HL-60/S4 (cell line): Measurements from ENCODE around the gene CR1.
"Not testable (repeated sequence)": the region's sequence is repeated elsewhere in the genome, so short reads cannot be mapped to it uniquely, and the experiment has no call there.

Experiments
- in situ Hi-C: fragments of 300-500 bp; cut with MboI; formaldehyde crosslinking; loops from 2 replicates; pipeline ENCODE4 v1.14.3; 2022; ENCODE audit warnings: low sequenced_read_pairs

The CR1 gene

DNA sequence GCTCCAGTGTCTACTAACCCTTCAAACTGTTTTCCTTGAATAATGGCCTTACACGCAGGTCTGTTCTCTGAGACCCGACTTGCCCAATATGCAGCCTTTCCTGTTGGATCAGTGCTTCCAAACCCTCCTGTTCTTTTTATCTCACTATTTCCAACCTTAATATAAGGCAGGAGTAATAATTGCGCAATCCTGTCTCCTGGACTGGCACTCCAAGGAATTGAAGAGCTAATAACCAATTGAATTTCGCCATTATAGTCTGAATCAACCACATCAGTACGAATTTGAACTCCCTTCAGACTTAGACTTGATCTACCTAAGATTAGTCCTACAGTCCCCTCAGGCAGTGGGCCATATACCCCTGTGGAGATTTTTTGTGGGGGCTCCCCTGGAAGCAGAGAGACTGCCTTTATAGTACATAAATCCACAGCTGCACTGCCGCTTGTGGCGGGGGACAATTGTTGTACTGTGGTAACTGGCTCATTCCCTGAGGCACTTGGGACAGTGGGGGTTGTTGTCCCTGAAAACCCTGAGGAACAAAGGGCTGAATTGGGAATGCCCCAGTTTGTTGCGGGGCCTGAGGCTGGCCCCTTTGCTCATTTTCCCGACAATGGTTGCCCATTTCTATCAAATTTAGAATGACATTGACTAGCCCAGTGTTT, 142.7 kb downstream of the CR1 start:
- in situ Hi-C loops: not testable (repeated sequence)

DNA sequence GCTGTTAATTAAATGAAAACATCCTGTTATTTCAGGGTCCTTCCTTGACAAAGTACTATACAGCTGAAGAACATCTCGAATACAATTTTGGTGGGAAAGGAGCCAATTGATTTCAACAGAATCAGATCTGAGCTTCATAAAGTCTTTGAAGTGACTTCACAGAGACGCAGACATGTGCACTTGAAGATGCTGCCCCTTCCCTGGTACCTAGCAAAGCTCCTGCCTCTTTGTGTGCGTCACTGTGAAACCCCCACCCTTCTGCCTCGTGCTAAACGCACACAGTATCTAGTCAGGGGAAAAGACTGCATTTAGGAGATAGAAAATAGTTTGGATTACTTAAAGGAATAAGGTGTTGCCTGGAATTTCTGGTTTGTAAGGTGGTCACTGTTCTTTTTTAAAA, 143.4 kb downstream of the CR1 start:
- in situ Hi-C loops: not testable (repeated sequence)

DNA sequence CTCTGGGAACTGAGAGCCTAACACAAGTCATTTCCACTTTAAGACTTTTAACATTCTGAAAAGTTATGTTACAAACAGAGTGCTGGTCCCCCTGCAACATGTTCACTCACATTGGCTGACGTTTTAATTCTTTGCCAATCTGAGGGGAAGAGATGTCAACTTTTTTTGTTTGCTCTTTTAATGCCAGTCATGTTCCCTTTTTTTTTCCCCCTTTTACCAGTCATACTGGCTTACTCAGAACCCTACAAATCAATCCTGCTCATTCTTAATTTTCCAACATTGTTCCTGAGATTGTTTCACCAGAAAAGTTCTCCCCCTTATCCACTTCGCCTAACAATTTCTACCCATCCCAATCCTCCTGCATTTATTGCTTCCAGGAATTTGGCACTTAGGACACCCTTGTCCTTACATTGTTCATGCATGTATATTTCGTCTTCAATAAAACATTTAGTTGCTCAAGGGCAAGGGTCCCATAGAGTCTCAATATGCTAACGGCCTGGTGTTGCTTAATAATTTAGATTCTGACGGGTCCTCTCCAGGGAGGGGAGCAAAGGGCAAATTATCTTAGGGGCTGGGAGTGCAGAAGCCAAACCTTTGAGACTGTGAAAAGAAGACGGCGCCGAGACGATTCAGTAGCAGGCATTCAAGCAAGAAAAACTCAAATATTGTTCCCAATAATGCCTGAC, 148.4 kb downstream of the CR1 start:
- in situ Hi-C loops: no loop called here

DNA sequence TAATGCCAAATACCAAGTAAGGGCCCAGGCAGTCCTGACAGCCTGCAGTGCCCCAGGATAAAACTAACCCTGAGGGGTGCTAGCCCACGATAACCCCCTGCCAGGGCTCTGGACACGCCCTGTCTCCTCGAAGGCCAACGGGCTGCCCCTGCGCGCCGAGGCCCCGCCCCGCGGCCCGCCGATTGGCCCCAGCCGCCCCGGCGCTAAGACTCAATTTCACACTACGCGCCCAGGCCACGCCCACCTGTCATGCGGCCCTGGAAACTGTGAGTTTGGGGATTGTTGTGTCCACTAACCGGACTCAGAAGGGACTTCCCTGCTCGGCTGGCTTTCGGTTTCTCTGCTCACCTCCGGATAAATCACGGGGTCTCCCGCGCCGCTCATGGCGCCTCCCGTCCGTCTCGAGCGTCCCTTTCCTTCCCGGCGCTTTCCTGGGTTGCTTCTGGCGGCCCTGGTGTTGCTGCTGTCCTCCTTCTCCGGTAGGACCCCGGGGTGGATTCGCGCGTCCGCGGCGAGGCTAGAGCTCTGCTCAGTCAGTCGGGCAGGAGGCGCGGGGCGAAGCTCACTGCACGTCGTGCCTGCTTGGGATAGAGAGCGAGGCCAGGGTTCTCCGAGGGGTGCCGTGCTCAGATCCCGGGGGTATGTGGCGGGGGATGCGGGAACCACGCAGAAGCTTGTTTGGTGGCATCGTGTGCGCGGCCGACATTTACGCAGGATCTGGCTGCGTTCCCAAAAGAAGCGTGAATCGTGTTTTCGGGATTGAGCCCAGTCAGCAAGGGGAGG, 149.1 kb downstream of the CR1 start, which contains the start of gene CR1L:
CR1L (plus strand) TSS at position 282 of the 783 bp plus-strand sequence; CDS start at position 383, 101 bp downstream.
- in situ Hi-C loops: no loop called here

DNA sequence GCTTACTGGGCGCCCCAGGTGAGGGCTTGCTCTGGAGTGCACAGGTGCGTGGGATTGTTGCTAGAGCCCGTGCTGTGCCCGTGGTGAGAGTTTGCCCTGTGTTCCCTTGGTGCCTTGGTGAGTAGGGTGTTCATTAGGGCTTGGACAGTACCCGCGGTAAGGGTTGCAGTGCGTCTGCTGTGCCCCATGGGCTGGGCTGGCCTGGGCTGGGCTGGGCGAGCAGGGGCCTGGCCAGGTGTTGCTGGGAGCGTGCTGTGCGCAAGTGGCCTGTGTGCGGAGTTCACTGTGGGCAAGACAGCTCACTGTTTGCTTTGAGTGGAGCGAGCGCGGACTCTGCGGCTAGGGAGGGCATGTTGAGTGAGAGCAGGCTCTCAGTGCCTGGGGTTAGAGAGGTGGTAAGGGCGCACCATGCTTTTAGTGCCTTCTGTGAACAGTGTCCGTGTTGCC, 149.7 kb downstream of the CR1 start:
- in situ Hi-C loops: no loop called here

DNA sequence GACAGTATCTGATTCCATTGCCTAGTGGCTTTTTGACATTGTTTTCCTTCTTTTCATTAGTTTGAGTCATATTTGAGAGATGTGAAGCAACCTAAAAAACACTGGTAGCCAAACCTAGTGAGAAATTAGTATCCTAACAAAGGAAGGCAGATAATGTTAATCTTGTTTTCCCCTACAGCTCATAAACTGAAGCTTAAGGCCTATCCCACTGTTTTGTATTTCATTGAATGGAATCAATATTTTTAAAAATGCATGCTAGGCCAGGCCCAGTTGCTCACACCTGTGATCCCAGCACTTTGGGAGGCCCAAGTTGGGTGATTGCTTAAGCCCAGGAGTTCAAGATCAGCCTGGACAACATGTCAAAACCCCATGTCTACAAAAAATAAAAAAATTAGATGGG, 150.2 kb downstream of the CR1 start:
- in situ Hi-C loops: no loop called here

DNA sequence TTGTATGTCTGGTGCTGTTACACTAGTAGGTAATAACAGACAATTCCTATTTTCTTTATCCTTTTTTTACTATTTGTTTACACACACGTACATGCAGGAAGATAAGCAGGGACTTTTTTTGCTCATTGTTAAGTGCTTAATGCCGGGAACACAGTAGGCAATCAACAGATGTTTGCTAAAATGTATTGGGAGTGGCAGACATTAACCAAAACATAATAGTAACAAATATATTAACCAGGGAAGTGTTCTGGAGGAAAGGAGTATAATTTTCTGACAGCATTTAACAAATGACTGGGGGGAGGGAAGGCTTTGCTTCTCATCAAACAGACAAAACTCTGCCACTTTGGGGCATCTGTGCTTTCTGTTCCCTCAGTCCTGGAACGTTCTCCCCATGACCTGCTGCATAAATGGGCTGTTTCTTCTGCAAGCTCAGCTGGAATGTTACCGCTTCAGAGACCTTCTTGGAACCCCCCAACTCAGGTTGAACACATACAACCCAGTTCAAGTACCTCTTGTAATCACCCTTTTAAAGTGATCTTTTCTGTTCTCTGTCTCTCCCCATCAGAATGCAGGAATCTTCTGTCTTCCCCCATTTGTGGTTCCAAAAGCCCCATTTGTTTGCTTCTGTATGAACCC, 151.1 kb downstream of the CR1 start:
- in situ Hi-C loops: no loop called here

DNA sequence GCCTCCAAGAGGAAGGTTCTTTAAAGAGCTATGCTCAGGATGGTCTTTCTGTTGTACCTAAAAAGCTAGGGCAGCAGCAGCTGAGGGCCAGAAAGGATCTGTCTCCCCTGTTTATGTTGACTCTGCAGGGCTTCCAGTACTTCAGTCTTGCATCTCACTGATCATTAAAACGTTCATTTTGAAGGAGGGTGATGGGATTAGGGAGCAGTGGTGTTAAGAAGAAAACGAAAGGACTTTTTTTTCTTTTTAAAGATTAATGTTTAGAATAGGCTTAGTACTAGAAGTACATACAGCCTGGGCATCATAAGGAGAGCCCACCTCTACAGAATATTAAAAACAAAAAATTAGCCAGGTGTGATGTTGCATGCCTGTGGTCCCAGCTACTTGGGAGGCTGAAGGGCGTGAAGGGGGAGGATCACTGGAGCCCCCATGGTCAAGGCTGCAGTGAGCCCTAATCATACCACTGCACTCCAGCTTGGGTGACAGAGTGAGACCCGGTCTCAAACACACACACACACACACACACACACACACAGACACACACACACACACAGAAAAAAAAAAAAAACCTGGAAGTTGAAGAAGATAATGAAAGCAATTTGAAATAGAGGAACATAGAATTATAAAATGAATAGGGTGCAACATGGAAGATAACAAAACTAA, 151.8 kb downstream of the CR1 start:
- in situ Hi-C loops: no loop called here

DNA sequence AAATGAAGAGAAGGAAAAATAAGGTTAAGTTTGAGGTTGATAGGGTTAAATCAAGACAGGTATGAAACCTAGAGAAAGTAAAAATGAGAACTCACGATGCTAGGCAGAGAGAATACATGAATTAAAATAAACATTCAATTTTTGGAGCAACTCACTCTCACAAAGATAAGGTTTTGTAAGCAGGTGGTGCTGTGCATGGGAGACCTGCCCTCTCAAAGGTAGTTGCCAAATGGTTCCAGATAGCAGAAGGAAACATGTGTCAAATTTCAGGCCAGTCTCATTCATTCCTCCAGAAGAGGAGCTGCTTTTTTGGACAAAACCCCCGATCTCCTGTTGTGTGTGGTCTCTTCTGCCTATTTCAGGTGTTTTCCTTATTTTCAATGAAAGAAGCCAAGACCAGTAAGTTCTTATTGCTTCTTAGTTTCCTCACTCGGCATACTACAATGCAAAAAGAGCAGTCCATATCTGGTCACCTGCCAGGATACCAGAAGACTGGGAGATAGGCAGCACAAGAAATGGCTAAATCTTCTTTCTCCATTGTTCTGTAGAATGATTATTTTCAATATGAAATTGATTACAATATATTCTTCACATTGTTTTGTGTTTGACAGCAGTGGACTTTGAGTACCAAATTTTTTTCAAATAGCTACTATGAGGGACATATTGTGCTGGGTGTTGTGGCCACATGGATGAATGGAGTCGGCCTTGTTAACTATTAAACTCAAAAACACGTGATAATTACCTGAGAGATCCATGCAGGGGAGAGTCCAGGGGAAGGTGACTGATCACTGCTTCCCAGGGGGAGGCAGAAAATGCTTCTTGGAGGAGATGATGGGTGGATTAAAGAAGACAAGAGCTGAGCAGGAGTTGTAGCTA, 152.6 kb downstream of the CR1 start:
- in situ Hi-C loops: no loop called here

DNA sequence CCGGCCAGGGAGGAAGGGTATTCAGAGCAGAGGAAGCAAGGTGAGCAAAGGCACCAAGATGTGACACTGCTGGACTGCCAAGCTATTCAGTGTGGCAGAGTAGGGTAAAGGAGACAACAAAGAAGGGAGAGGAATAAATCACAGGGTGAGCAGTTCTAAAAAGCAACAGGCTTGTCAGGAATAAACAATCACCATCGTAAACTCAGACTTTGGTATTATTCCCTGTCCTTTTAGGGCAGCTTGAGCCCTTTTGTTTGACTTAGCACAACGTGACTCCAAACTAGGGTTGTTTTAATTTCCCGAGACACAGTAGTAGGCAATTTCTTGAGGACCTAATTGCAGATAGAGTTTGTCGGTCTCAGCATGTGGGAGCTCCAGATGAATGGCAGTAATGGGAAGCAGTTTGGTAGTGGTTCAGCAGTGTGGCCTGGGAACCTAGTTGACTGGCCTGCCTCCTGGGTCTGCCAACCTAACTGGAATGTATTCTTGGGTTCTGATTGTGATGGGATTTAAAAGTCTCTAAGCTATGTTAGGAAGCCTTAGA, 153.3 kb downstream of the CR1 start:
- in situ Hi-C loops: no loop called here

DNA sequence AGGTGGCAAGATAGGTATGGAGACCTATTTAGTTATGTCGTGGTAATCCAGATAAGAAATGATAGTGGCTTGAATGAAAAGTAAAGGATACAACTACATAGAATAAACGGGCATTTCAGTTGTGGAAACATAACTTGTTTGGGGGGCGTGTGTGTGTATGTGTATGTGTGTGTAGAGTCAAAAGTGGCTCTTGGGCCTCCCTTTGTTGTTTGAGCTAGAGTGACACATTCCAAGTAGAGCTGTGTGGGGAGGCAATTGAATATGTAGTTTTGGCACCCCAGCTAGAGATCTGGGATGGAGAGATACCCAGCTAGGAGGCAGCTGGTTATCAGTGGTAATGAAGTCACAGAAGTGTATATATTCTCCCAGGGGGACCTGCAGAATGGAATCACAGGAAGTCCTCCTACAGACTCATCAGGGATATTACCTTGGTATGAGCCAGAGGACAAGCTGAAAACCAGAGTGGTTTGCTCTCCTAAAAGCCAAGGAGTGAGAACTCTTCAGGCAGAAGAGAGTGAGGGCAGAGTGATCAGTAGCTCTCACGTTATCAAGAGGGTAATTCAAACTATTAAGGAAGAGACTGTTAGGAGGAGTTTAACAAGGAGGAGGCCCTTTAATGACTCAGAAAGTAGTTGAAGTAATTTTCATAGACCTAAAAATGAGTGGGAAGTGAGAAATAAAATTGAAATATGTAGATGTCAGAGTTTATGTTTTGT, 154.1 kb downstream of the CR1 start:
- in situ Hi-C loops: no loop called here

DNA sequence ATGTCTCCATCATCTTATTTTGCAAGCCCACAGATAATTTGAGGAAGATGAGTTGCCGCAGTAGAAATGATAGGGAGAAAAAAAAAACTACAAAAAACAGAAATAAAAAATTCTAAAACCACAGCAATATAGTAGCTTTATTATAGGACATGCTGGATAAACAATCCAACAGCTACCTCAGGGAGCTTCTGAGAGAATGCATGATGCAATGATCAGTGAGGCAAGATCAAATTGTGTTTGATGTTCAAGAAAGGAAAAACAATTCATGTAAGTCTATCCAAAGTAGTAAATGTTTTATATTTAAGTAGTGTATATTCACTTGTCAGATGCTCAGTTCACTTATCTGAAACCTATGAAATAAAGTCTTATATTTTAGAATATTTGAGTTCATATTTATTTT, 155.6 kb downstream of the CR1 start:
- in situ Hi-C loops: no loop called here

DNA sequence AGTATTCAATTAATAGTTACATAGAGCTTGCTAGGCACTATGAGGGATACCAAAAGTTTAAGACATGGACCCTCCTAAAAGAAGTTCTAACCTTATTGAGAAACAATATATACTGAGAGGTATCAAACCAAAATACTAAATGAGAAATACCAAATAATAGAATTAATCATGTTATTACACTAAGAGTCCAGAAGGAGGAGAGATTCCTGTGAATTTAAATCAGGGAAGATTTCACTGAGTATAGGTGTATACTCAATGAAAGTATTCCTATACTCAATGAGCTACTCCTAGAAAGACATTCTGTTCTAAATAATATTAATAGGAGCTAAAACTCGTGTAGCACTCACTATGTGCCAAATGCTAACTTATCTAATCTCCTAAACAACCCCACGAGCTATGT, 158.4 kb downstream of the CR1 start:
- in situ Hi-C loops: no loop called here

DNA sequence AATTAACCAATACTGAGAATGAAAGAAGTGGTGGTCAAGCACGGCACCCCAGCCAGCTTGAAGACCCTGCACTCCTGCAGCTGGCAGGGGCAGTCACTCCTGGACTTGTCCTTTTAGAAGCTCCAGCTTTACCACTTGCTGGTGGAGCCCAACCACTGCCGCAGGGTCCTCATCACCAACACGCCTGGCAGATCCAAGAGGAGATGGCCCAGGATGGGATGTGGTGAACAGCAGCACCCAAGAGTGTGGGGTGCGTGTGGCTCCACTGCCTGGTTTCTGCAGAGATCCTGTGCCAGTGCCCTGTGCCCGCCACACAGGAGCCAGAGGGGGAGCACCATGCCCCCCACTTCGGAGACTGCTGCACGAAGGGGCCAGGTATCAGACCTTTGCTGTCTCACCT, 162.5 kb downstream of the CR1 start:
- in situ Hi-C loops: no loop called here

DNA sequence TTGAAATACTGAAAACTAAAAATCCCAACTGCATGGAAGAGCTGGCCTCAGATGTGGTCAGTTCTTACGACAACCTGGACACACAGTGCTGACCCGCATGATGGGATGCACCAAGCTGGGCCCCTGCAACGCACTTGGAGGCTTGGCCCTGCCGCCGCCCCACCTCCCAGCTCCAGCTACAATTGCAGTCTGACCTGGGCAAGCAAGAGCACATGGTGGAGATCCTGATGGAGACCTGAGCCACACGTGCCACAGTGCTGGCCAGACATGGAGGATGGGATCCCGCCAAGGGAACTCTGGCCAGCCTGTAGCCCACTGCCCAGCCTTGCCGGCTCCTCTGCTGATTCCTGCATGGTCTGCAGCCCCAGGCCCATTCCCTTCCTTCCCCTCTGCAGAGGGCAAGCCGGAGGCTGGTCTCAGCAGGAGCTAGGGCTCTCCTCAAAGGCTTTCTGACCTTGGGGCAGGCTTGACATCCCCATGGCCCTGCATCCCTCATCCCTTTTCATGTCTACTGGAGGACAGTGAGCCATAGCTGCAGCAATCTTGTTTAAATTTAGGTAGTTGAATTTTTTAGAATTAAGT, 163.0 kb downstream of the CR1 start:
- in situ Hi-C loops: no loop called here

DNA sequence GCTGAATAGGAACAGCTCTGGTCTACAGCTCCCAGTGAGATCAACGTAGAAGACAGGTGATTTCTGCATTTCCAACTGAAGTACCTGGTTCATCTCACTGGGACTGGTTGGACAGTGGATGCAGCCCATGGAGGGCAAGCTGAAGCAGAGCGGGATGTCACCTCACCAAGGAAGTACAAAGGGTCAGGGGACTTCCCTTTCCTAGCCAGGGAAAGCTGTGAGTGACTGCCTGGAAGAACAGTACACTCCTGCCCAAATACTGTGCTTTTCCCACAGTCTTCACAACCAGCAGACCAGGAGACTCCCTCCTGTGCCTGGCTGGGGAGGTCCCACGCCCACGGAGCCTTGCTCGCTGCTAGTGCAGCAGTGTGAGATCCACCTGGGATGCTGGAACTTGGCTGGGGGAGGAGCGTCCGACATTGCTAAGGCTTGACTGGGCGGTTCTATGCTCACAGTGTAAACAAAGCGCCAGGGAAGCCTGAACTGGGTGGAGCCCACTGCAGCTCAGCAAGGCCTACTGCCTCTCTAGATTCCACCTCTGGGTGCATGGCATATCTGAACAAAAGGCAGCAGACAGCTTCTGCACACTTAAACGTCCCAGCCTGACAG, 163.7 kb downstream of the CR1 start:
- in situ Hi-C loops: no loop called here

DNA sequence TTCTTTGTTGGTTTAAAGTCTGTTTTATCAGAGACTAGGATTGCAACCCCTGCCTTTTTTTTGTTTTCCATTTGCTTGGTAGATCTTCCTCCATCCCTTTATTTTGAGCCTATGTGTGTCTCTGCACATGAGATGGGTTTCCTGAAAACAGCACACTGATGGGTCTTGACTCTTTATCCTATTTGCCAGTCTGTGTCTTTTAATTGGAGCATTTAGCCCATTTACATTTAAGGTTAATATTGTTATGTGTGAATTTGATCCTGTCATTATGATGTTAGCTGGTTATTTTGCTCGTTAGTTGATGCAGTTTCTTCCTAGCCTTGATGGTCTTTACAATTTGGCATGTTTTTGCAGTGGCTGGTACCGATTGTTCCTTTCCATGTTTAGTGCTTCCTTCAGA, 165.5 kb downstream of the CR1 start:
- in situ Hi-C loops: not testable (repeated sequence)

DNA sequence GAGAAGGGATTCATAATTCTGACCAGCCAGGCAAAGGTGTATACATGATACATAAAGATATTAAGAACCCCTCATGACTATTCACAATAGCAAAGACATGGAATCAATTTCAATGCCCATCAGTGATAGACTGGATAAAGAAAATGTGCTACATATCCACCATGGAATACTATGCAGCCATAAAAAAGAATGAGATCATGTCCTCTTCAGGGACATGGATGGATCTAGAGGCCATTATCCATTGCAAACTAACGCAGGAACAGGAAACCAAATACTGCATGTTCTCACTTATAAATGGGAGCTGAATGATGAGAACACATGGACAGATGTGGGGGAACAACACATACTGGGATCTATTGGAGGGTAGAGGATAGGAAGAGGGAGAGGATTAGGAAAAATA, 170.4 kb downstream of the CR1 start:
- in situ Hi-C loops: no loop called here
